Measurements from ENCODE around the gene DNAI1. TPM values are rescaled to one million over a fixed set of nuclear protein-coding genes. Genes with fewer than 3 reads are reported as not detected.
A peak's percentile ranks its signal among the peaks of the same experiment; 100 is the strongest.

DNAI1 gene
- total RNA-seq, 2 experiments from 2014 or later: not detected

GRCh38 chr9:34452568-34452967, 6.0 kb upstream of the DNAI1 start:
- H3K4me3 Mint-ChIP-seq: no peak overlapping the region
- no peak for ATAC-seq (ENCODE audit: poor library complexity)
- H3K4me1 ChIP-seq (ENCODE audit: insufficient read depth, low read length): peaks cover 16% of the 10 kb centered on the region
- CTCF ChIA-PET: no interaction called here
- H3K27ac Mint-ChIP-seq: no peak overlapping the region
- H3K4me1 Mint-ChIP-seq (ENCODE audit: low read depth): peaks cover 21% of the 10 kb centered on the region
- H3K36me3 ChIP-seq (ENCODE audit: insufficient read depth, low read length): no peaks in the 10 kb centered on the region
- no peak overlapping the region for H3K4me3 ChIP-seq (ENCODE audit: low read length)
- H3K9me3 ChIP-seq (ENCODE audit: control insufficient read depth in 1 of 2, insufficient read depth in 1 of 2, low read length in 2 of 2): no peaks in the 10 kb centered on the region
- H3K27me3 ChIP-seq (ENCODE audit: control insufficient read depth in 1 of 2, insufficient read depth in 2 of 2, low read length in 2 of 2): no peaks in the 10 kb centered on the region
- DNase-seq: no peak
- no peak for TF ChIP-seq CTCF (IDR thresholded peaks at IDR 0.05)
- H3K9me3 Mint-ChIP-seq: no peaks in the 10 kb centered on the region
- POLR2A ChIA-PET: no interaction called here
- intact Hi-C loops (cut with DNase I, micrococcal nuclease): no loop called here
- no peaks in the 10 kb centered on the region for H3K36me3 Mint-ChIP-seq (ENCODE audit: low read depth)
- no peaks in the 10 kb centered on the region for H3K27me3 Mint-ChIP-seq
- no peak overlapping the region for H3K27ac ChIP-seq (ENCODE audit: low read depth in 1 of 2, low read length in 2 of 2)

DNA sequence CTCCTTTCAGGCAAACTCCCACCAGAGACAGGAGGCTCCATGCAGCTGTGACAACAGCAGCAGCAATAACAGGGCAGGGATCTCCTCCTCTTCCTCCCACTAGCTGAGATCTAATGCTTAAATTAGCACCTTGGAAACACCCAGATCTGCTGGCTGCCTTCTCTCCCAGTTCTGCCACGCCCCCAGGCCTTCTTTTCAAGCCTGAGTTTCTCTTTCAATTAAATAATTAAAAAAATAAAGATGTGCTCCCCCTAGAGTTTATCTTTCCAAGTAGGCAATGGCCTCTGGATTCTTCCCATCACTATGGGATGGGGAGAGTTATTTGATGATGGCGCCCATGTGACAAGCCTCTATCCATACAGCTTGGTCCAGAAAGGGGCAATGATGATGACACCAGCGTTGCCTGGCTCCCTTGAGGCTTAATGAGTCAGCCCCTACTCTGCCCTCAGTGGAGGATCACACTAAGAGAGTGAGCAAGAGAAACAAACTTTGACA, 4.0 kb upstream of the DNAI1 start:
- ChIA-PET CTCF (interaction anchor here (1.0 kb wide), 1 partner anchor 11 kb away, joined by 3 read pairs; no protein-coding TSS in a partner anchor), POLR2A (no interaction called here)
- Histone ChIP-seq H3K4me1 (ENCODE audit: insufficient read depth, low read length) (peaks cover 25% of the 10 kb centered on the region), H3K9me3 (ENCODE audit: control insufficient read depth in 1 of 2, insufficient read depth in 1 of 2, low read length in 2 of 2) (no peaks in the 10 kb centered on the region), H3K27ac (ENCODE audit: low read depth in 1 of 2, low read length in 2 of 2) (no peak overlapping the region), H3K36me3 (ENCODE audit: insufficient read depth, low read length) (no peaks in the 10 kb centered on the region), H3K4me3 (ENCODE audit: low read length) (no peak overlapping the region), H3K27me3 (ENCODE audit: control insufficient read depth in 1 of 2, insufficient read depth in 2 of 2, low read length in 2 of 2) (no peaks in the 10 kb centered on the region)
- no peak for TF ChIP-seq CTCF (IDR thresholded peaks at IDR 0.05)
- no peaks in the 10 kb centered on the region for H3K27me3 Mint-ChIP-seq
- no peaks in the 10 kb centered on the region for H3K36me3 Mint-ChIP-seq (ENCODE audit: low read depth)
- peak overlapping the region; percentile 27 for H3K4me3 Mint-ChIP-seq
- DNase-seq: no peak
- no peak for ATAC-seq (ENCODE audit: poor library complexity)
- H3K27ac Mint-ChIP-seq: no peak overlapping the region
- intact Hi-C loops (cut with DNase I, micrococcal nuclease): loop anchor here in 1 of 2 experiments (5.0 kb wide), 7 partner anchors 158 to 637 kb away; partner anchors contain the start of genes DCAF12, RPP25L, UBAP1 and UBE2R2
- H3K9me3 Mint-ChIP-seq: no peaks in the 10 kb centered on the region
- H3K4me1 Mint-ChIP-seq (ENCODE audit: low read depth): peaks cover 35% of the 10 kb centered on the region

DNA sequence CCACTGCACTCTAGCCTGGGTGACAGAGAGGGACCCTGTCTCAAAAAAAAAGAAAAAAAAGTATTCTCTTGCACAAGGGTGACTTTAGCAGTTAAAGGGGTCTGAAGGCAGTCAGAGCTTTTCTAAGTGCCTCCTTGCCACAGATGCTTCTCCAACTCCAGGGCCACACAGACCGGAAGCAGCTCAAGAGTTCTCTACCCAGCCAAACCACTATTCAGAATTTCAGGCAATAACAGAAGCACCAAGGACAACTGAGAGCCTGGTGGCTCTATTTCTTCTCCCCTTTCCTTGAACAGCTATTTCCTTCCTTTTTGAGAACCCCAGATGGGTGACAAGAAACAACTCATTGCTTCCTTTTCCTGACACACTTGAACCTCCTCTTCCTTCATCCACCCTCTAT, 2.5 kb upstream of the DNAI1 start:
- no peak overlapping the region for H3K27ac ChIP-seq (ENCODE audit: low read depth in 1 of 2, low read length in 2 of 2)
- intact Hi-C loops (cut with DNase I, micrococcal nuclease): loop anchor here in 1 of 2 experiments (2.0 to 5.0 kb wide), 8 partner anchors 127 to 639 kb away; partner anchors contain the start of genes DCAF12, KIF24, NUDT2 and RPP25L
- no peak for TF ChIP-seq CTCF (IDR thresholded peaks at IDR 0.05)
- H3K36me3 ChIP-seq (ENCODE audit: insufficient read depth, low read length): no peaks in the 10 kb centered on the region
- Mint-ChIP-seq H3K4me1 (ENCODE audit: low read depth) (peaks cover 31% of the 10 kb centered on the region), H3K4me3 (peak overlapping the region; percentile 94), H3K27ac (no peak overlapping the region), H3K36me3 (ENCODE audit: low read depth) (no peaks in the 10 kb centered on the region), H3K9me3 (no peaks in the 10 kb centered on the region), H3K27me3 (no peaks in the 10 kb centered on the region)
- ChIA-PET POLR2A (interaction anchor here (1.3 kb wide), 1 partner anchor 164 kb away, joined by 4 read pairs; the partner anchor contains the start of gene DCTN3), CTCF (interaction anchor here (1.3 kb wide), 1 partner anchor 77 kb away, joined by 3 read pairs; no protein-coding TSS in a partner anchor)
- H3K4me1 ChIP-seq (ENCODE audit: insufficient read depth, low read length): peaks cover 25% of the 10 kb centered on the region
- no peak overlapping the region for H3K4me3 ChIP-seq (ENCODE audit: low read length)
- H3K27me3 ChIP-seq (ENCODE audit: control insufficient read depth in 1 of 2, insufficient read depth in 2 of 2, low read length in 2 of 2): no peaks in the 10 kb centered on the region
- DNase-seq (no peak), ATAC-seq (ENCODE audit: poor library complexity) (no peak)
- H3K9me3 ChIP-seq (ENCODE audit: control insufficient read depth in 1 of 2, insufficient read depth in 1 of 2, low read length in 2 of 2): no peaks in the 10 kb centered on the region

Measured in CD4-positive, alpha-beta T cell (primary cell).